ENCODE results near the gene SHKBP1. TPM values are rescaled to one million over a fixed set of nuclear protein-coding genes. Genes with fewer than 3 reads are reported as not detected.

Gene SHKBP1
- total and polyA plus RNA-seq, 2 of the 13 experiments (the other 11 are each of a cell fraction or from before 2014, with no cell fraction given): 16.2 to 17.4 TPM

GRCh38 chr19:40610396-40611064, 33.9 kb downstream of the SHKBP1 start:
- Histone ChIP-seq H3K27me3 (ENCODE audit: control insufficient read depth in 1 of 2, insufficient read depth in 2 of 2, low read length in 2 of 2) (peaks cover 2 to 84% of the 10 kb centered on the region in 2 experiments), H3K36me3 (replicated peaks in 1 of 2; ENCODE audit: control insufficient read depth in 1 of 2, insufficient read depth in 2 of 2, low read length in 2 of 2) (no peaks in the 10 kb centered on the region), H3K4me3 (replicated peaks in 1 of 3; ENCODE audit: insufficient read depth in 1 of 3, low read depth in 2 of 3, low read length in 3 of 3) (peak overlapping the region in 1 of 3 experiments; percentile 73; a peak in 1 of 6 replicates), H3K4me2 (ENCODE audit: low read depth, low read length) (peak overlapping the region; percentile 75), H4K20me1 (ENCODE audit: insufficient read depth, low read length) (no peaks in the 10 kb centered on the region), H3K9me3 (ENCODE audit: low read length) (no peaks in the 10 kb centered on the region), H2AFZ (ENCODE audit: low read length) (no peak overlapping the region), H3K9ac (ENCODE audit: insufficient read depth, low read depth, low read length) (no peak overlapping the region), H3K79me2 (ENCODE audit: insufficient read depth, low read length) (no peaks in the 10 kb centered on the region), H3K4me1 (ENCODE audit: insufficient read depth, low read length) (peaks cover 63% of the 10 kb centered on the region), H3K27ac (ENCODE audit: extremely low read length, insufficient read depth, low read length) (no peak overlapping the region)
- FAIRE-seq (no peak), DNase-seq (ENCODE audit: low spot score) (no peak), ATAC-seq (no peak)
- BruUV-seq (replicated peaks): no TSS peak
- intact Hi-C loops (cut with micrococcal nuclease; ENCODE audit: unreplicated experiment): no loop called here
- whole genome bisulfite sequencing (ENCODE audit: low lambda C conversion rate): 36% methylated on average over 25 of the region's 29 CpGs
- in situ Hi-C loops (cut with HindIII; ENCODE audit: extremely low pct_ligation_motif_present, low pct_unique_long_range_greater_than_20kb): no loop called here
- CTCF ChIA-PET (ENCODE audit: low intra/inter-chr PET ratio, low total read pairs): no interaction called here
- POLR2A ChIA-PET: no interaction called here
- TF ChIP-seq FOXO4 (CRISPR knock-in tag; conservative IDR thresholded peaks at IDR 0.05): no peak
- TF ChIP-seq PHF21A (CRISPR knock-in tag; IDR thresholded peaks at IDR 0.05): no peak
- no peak for TF ChIP-seq FOXA3 (CRISPR knock-in tag; IDR thresholded peaks at IDR 0.05)
- TF ChIP-seq DR1 (CRISPR knock-in tag; IDR thresholded peaks at IDR 0.05): peak; percentile 52; the same call in 1 of the 2 replicates
- TF ChIP-seq ZNF740 (CRISPR knock-in tag; IDR thresholded peaks at IDR 0.05): no peak
- 0 out of 2 replicates have a peak, but pooled peaks have one; percentile 48 for TF ChIP-seq DNMT1 (CRISPR knock-in tag; IDR thresholded peaks at IDR 0.05)
- TF ChIP-seq ZNF317 (CRISPR knock-in tag; IDR thresholded peaks at IDR 0.05): no peak
- peak; percentile 43; the same call in 1 of the 2 replicates for TF ChIP-seq ZBTB33 (CRISPR knock-in tag; IDR thresholded peaks at IDR 0.05)
- TF ChIP-seq ZC3H4 (CRISPR knock-in tag; IDR thresholded peaks at IDR 0.05; ENCODE audit: borderline replicate concordance): no peak
- TF ChIP-seq CBFB (CRISPR knock-in tag; IDR thresholded peaks at IDR 0.05): no peak
- TF ChIP-seq FOXA1 (IDR thresholded peaks at IDR 0.05): 0 out of 2 replicates have a peak, but pooled peaks have one; percentile 10
- TF ChIP-seq FOXA1 (CRISPR knock-in tag; IDR thresholded peaks at IDR 0.05): no peak
- no peak for TF ChIP-seq ZBTB14 (CRISPR knock-in tag; IDR thresholded peaks at IDR 0.05)
- no peak for TF ChIP-seq ZNF280D (CRISPR knock-in tag; IDR thresholded peaks at IDR 0.05)
- TF ChIP-seq NR2C2 (CRISPR knock-in tag; IDR thresholded peaks at IDR 0.05; ENCODE audit: borderline replicate concordance): no peak
- no peak for TF ChIP-seq SRSF9 (IDR thresholded peaks at IDR 0.05; ENCODE audit: borderline replicate concordance, insufficient read depth, low read depth, low read length, poor library complexity, severe bottlenecking)
- 0 out of 2 replicates have a peak, but pooled peaks have one; percentile 29 for TF ChIP-seq HNRNPL (IDR thresholded peaks at IDR 0.05; ENCODE audit: low read depth, low read length)
